ES-I3 (cell line): ENCODE measurements around the gene CHD5.

ENCODE experiments used
- H3K36me3 ChIP-seq: 2 replicates; pipeline ENCODE4 v1.6.1; 2013; ENCODE audit warnings: mild to moderate bottlenecking, low read length, control low read depth, moderate library complexity; ENCODE audit not compliant: insufficient read depth
- H3K4me1 ChIP-seq: 2 replicates; pipeline ENCODE4 v1.6.1; 2013; ENCODE audit warnings: mild to moderate bottlenecking, control low read depth, low read length; ENCODE audit not compliant: insufficient read depth
- H3K9ac ChIP-seq: 2 replicates; pipeline ENCODE4 v1.6.1; 2013; ENCODE audit warnings: low read depth, mild to moderate bottlenecking, low read length, moderate library complexity
- H3K9me3 ChIP-seq: 2 replicates; pipeline ENCODE4 v1.6.1; 2013; ENCODE audit warnings: mild to moderate bottlenecking, low read length, moderate library complexity; ENCODE audit not compliant: control insufficient read depth, insufficient read depth

CHD5 gene

DNA sequence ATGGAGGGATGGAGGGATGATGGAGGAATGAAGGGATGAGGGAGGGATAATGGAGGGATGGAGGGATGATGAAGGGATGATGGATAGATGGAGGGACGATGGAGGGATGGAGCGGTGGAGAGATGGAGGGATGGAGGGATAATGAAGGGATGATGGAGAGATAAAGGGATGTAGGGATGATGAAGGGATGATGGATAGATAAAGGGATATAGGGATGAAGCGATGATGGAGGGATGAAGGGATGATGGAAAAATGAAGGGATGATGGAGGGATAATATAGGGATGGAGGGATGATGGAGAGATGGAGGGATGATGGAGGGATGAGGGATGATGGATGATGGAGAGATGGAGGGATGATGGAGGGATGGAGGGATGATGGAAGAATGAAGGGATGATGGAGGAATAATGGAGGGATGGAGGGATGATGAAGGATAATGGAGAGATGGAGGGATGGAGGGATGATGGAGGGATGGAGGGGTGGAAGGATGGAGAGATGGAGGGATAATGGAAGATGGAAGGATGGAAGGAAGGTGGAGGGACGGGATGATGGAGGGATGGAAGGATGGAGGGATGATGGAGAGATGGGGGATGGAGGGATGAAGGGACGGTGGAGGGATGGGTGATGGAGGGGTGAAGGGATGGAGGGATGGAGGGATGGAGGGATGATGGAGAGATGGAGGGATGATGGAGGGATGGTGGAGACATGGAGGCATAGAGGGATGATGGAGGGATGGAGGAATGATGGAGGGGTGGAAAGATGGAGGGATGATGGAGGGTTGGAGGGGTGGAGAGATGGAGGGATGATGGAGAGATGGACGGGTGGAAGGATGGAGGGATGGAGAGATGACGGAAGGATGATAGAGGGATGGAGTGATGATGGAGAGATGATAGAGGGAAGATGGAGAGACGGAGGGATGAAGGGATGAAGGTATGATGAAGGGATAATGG is 72.4 kb downstream of the CHD5 start:
- Histone ChIP-seq H3K9me3 (no peaks in the 10 kb centered on the region), H3K9ac (no peak overlapping the region), H3K4me1 (peaks cover 6% of the 10 kb centered on the region; the same call in 1 of the 2 replicates), H3K36me3 (no peaks in the 10 kb centered on the region)

DNA sequence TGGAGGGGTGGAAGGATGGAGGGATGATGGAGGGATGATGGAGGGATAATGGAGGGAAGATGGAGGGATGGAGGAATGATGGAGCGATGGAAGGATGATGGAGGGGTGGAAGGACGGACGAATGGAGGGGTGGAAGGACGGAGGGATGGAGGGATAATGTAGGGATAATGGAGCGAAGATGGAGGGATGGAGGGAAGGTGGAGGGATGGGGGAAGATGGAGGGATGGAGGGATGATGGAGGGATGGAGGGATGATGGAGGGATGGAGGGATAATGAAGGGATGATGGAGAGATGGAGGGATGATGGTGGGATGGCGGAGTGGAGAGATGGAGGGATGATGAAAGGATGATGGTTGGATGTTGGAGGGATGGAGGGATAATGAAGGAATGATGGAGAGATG is 73.1 kb downstream of the CHD5 start:
- no peaks in the 10 kb centered on the region for H3K9me3 ChIP-seq
- no peak overlapping the region for H3K9ac ChIP-seq
- H3K4me1 ChIP-seq: peaks cover 6% of the 10 kb centered on the region; the same call in 1 of the 2 replicates
- no peaks in the 10 kb centered on the region for H3K36me3 ChIP-seq

DNA sequence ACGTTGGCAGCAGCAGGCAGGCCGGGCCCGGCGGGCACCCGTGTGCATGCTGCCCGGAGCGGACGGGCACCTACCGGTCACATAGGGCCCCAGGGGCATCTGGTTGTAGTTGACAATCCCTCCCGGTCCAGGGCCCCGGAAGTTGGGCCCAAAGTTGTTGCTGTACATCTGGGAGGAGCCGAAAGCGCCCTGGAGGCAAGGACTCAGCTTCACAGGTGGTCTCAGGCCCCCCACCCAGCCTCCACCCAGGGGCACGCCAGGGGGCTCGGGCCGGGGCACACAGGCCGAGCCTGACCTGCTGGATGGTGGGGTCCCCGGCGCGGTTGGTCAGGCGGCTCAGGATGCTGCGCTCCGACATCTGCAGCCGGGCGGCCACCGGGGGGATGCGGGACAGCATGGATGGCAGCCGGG is 73.8 kb downstream of the CHD5 start:
- Histone ChIP-seq H3K9me3 (no peaks in the 10 kb centered on the region), H3K36me3 (no peaks in the 10 kb centered on the region), H3K4me1 (peaks cover 6% of the 10 kb centered on the region; the same call in 1 of the 2 replicates), H3K9ac (no peak overlapping the region)

GRCh38 chr1:6105763-6106162 is 74.4 kb downstream of the CHD5 start:
- peaks cover 6% of the 10 kb centered on the region; the same call in 1 of the 2 replicates for H3K4me1 ChIP-seq
- no peaks in the 10 kb centered on the region for H3K9me3 ChIP-seq
- H3K9ac ChIP-seq: no peak overlapping the region
- no peaks in the 10 kb centered on the region for H3K36me3 ChIP-seq

- Histone ChIP-seq H3K9ac (no peak overlapping the region), H3K9me3 (no peaks in the 10 kb centered on the region), H3K4me1 (peaks cover 6% of the 10 kb centered on the region; the same call in 1 of the 2 replicates), H3K36me3 (no peaks in the 10 kb centered on the region)
Measured at GRCh38 chr1:6105218-6105679, 74.9 kb downstream of the CHD5 start.

DNA sequence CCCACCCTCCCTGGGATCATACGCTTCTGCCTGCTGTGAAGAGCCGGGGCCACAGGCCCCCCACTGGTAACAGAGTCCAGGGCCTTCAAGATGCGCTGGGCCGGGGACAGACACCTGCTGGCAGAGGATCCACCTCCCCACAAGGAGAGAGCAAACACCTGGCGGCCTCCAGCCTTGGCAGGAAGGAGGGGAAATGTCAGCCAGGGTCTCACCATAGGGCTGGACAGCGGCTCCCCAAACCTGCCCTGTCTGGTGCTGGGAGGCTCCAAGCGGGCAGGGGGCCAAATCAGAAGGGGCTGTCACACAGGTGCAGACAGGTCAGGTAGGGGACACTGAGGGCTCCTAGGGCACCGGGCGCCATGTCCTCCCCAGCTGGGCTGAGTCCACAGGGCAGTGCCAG is 75.5 kb downstream of the CHD5 start:
- peaks cover 6% of the 10 kb centered on the region; the same call in 1 of the 2 replicates for H3K4me1 ChIP-seq
- no peaks in the 10 kb centered on the region for H3K36me3 ChIP-seq
- no peaks in the 10 kb centered on the region for H3K9me3 ChIP-seq
- no peak overlapping the region for H3K9ac ChIP-seq

GRCh38 chr1:6103854-6104530 is 76.1 kb downstream of the CHD5 start:
- H3K9me3 ChIP-seq: no peaks in the 10 kb centered on the region
- H3K4me1 ChIP-seq: peaks cover under 1% of the 10 kb centered on the region; the same call in 1 of the 2 replicates
- H3K36me3 ChIP-seq: no peaks in the 10 kb centered on the region
- H3K9ac ChIP-seq: no peak overlapping the region

DNA sequence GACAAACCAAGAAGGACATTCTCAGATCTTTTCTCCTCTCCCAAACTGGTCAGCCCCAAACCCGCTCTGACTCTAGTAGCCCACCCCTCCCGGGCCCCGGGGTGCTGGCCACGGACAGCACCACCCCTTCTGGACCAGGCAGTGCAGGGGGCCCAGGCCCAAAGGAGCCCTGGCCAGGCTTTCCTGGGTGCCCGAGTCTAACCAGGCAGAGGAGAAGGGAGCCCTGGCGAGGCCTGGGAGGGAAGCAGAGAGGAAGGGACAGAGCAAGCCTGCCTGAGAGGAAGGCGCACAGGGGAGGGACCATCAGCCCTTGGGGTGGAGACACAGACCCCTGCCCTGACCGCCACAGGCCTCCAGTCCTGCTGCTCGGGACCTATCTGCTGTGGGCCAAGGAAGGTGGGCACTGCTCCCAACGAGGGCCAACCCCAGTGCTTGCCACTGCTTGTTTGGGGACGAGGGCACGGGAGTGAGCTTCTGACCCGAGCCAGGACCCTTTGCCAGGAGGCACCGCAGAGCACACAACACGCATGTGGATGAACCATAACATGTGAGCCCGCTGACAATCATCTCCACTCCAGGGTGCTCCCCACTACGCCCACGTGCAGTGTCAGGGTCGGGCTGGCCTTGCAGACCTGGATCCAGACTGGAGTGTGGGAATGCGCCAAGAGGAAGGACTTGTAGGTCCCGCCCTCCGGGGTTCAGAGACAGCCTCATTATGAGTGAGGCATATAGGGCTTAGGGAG is 76.8 kb downstream of the CHD5 start:
- Histone ChIP-seq H3K9ac (no peak overlapping the region), H3K36me3 (no peaks in the 10 kb centered on the region), H3K4me1 (no peaks in the 10 kb centered on the region), H3K9me3 (no peaks in the 10 kb centered on the region)

- Histone ChIP-seq H3K4me1 (no peaks in the 10 kb centered on the region), H3K36me3 (no peaks in the 10 kb centered on the region), H3K9ac (no peak overlapping the region), H3K9me3 (no peaks in the 10 kb centered on the region)
Measured at GRCh38 chr1:6102532-6102845, 77.6 kb downstream of the CHD5 start.

GRCh38 chr1:6101826-6102531 is 78.1 kb downstream of the CHD5 start:
- no peaks in the 10 kb centered on the region for H3K9me3 ChIP-seq
- H3K4me1 ChIP-seq: no peaks in the 10 kb centered on the region
- no peak overlapping the region for H3K9ac ChIP-seq
- H3K36me3 ChIP-seq: no peaks in the 10 kb centered on the region

- H3K9ac ChIP-seq: no peak overlapping the region
- no peaks in the 10 kb centered on the region for H3K4me1 ChIP-seq
- H3K36me3 ChIP-seq: no peaks in the 10 kb centered on the region
- no peaks in the 10 kb centered on the region for H3K9me3 ChIP-seq
Measured at GRCh38 chr1:6100861-6101783, 79.0 kb downstream of the CHD5 start.

GRCh38 chr1:6099787-6100765 is 80.0 kb downstream of the CHD5 start:
- Histone ChIP-seq H3K9ac (no peak overlapping the region), H3K9me3 (no peaks in the 10 kb centered on the region), H3K36me3 (no peaks in the 10 kb centered on the region), H3K4me1 (no peaks in the 10 kb centered on the region)
